C4-2B (cell line): ENCODE data around the gene NINJ1.

Experiments used
- H3K27ac ChIP-seq: fragments of 450-650 bp; 2 replicates; pipeline ENCODE4 v1.5.1; 2017
- CTCF ChIP-seq: fragments of 450-650 bp; conservative IDR thresholded peaks from 2 replicates; pipeline ENCODE4 v1.5.1; 2017; ENCODE audit warnings: mild to moderate bottlenecking
- ZFX ChIP-seq: fragments of 450-650 bp; IDR thresholded peaks from 2 replicates; pipeline ENCODE4 v1.6.1; 2017

The NINJ1 gene

GRCh38 chr9:93100276-93100636 lies 33.8 kb downstream of the NINJ1 start:
- TF ChIP-seq CTCF (no peak), ZFX (no peak)
- no peak overlapping the region for H3K27ac ChIP-seq

DNA sequence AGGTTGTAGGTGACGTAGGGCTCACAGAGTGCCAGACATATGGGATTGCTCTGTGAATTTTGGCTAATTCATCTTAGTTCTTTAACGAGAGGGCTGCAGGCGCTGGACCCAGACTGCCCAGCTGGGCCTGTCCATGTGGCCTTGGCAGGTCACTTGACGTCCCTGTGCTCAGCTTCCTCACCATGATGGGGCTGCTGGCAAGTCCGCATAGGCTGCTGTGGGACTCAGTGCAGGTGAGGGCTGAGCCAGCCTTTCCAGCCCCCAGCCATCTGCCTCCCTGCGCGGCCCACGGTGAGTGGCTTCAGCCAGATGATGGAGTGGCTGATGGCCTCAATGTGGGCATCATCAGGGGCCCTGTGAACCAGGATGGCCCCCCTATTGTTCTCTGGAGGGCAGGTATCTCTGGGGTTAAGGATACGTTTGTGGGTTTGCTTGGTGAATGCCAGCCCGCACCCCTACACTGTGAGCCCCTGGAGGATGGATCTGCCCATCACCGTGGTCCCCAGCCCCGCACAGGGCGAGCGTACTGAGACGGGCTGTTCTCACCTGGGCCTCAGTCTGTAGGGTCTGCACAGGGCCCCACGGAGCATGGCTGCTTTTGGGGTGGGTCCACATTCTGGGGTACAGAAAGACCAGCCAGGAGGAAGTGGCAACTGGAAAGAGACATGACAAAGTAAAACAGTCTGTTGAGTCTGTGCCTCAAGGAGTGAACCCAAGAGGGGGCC lies 34.3 kb downstream of the NINJ1 start:
- H3K27ac ChIP-seq = no peak overlapping the region

DNA sequence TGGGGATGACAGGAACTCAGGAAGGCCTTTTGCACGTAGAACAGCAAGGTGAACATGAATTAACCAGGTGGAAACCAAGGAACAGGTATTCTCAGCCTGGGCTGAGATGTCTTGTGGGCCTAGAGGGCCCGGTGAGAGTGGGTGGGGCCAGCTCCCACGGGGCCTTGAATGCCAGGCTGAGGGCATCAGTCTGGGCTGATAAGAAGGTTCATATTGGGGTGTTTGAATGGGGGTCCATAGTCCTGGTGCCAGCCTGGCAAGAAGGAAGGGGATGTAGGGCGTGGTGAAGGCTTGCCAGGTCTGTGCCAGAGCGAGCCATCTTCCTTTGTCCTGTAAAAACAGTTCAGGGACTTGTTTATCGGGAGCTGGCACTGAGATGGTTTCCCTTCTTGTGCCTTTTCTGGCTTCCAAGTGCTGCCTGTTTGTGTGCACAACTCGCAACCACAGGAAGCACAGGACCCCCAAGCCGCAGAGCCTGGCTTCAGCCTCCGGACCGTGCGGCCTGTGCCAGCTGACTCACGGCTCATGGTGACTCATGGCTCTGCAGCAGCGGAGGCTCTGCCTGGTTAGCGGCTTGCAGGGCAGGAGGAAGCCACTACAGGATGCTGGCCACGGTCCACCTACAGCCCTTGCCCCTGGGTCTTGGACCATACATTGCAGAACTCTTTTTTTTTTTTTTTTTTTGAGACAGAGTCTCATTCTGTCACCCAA lies 35.7 kb downstream of the NINJ1 start:
- TF ChIP-seq ZFX (no peak), CTCF (no peak)
- peak overlapping the region; percentile 5; the same call in 1 of the 2 replicates for H3K27ac ChIP-seq

More for the DNA sequence above, 34.3 kb downstream of the NINJ1 start:
- no peak for TF ChIP-seq CTCF
- TF ChIP-seq ZFX = no peak

DNA sequence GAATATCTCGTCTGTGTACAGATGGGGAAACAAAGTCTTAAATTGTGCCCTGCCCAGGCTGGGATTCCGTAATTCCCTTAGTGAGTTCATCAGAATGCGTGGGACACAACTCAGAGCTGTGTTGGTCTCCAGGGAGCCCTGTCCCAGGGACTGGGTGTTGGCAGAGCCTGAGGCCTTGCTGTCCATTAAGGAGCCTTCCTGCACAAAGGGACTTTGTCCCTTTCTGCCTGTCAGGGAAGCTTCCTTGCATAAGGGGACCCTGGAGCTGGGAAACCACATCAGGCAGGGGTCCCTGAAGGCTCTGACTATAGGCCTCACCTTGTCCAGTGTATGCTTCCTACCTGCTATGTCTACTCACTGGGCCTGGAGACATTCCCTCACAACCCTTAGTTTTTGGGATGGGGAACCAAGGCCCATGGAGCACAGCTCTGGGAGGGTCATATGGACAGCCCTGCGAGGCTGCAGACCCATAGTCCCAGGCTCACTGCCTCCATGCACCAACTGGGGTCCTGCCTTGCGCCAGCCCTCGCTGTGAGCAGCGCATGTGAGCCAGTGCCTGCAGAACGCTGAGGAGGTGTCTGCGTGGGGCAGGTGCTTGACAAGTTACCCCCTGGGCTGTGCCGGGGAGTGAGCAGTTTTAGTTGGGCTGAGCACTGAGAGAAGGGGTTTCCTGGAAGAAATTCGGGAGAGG lies 36.4 kb downstream of the NINJ1 start:
- no peak for TF ChIP-seq ZFX
- no peak for TF ChIP-seq CTCF
- H3K27ac ChIP-seq = no peak overlapping the region

GRCh38 chr9:93096811-93097382 lies 37.2 kb downstream of the NINJ1 start:
- no peak for TF ChIP-seq CTCF
- no peak for TF ChIP-seq ZFX

DNA sequence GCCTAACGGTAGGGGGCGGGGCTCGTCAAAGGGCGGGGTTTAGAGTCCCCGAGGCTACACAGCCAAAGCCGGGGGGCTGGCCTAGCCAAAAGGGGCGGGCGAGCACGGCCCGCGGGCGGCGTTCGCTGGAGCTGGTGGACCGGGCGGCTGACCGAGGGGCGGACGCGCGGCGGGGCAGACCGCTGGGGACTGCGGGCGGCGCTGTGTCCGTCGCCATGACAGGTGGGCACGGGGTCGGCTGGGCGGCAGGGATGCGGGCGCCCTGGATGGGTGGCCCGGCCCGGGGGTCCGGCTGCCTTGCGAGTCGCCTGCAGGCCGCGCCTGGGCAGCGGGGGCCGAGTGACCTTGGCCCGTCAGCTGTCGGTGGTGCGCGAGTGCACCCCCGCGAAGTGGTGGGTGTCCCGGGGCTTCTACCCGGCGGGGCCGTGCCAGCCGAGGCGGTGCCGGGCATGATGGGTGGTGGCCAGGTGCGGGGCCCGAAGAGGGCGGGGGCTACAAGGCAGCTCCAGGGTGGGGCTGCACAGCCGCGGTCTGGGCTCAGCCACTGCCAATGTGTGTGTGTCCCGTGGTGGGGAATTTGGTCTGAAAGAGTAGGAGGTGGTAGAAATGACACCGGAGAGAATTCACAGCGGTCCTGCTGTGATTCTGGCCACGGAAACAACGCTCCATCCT lies 37.8 kb downstream of the NINJ1 start, which contains the start of gene CARD19:
CARD19 (plus strand) TSS at position 87 of the 672 bp plus-strand sequence; CDS start at position 216, 129 bp downstream.
- TF ChIP-seq CTCF = no peak
- peak; percentile 58; the same call in 1 of the 2 replicates for TF ChIP-seq ZFX
- H3K27ac ChIP-seq = peak within 1 kb of the TSS; percentile 87

More at GRCh38 chr9:93096811-93097382, 37.2 kb downstream of the NINJ1 start:
- peak overlapping the region; percentile 81 for H3K27ac ChIP-seq
